GM12878 (cell line): ENCODE measurements around the gene ZDHHC17. TPM values are rescaled to one million over a fixed set of nuclear protein-coding genes. Genes with fewer than 3 reads are reported as not detected.

Source experiments
- ATAC-seq: fragments of 200-7000 bp; cut with Tn5 transposase; 3 replicates; pipeline ENCODE4 v1.9.1; 2020; ENCODE audit warnings: mild to moderate bottlenecking, moderate library complexity
- BruUV-seq: library from RNA; stranded (reverse); fragments of 400-500 nt; replicated peaks from 2 replicates; lab custom pipeline; 2021; lab: Mats Ljungman, UMichigan
- CTCF ChIA-PET: fragments of 300-600 bp; sonication (Branson Sonifier 250); formaldehyde crosslinking; extraction: SDS; loops from one replicate; lab custom pipeline; 2021; ENCODE audit warnings: inconsistent platforms; lab: Yijun Ruan, JAX
- POLR2A ChIA-PET: fragments of 350-600 bp; formaldehyde crosslinking; extraction: SDS; loops from one replicate; lab custom pipeline; 2021; ENCODE audit warnings: inconsistent platforms; lab: Charles Lee
- RAD21 ChIA-PET: fragments of 300-600 bp; sonication (Branson Sonifier 250); formaldehyde crosslinking; loops from one replicate; lab custom pipeline; 2023; ENCODE audit warnings: antibody characterized with exemption; ENCODE audit not compliant: unreplicated experiment; lab: Charles Lee
- SMC1A ChIA-PET: fragments of 300-600 bp; sonication (Branson Sonifier 250); formaldehyde crosslinking; loops from one replicate; lab custom pipeline; 2023; ENCODE audit not compliant: unreplicated experiment, uncharacterized antibody; lab: Charles Lee
- DNase-seq: peaks from one replicate; pipeline ENCODE4 v3.0.0-alpha.2; 2011; ENCODE audit warnings: low read depth, low spot score
- FAIRE-seq: peaks from 3 replicates; lab custom pipeline; 2011; peaks lifted over from hg19 to GRCh38; lab: Jason Lieb, UNC
- H2AFZ ChIP-seq: 2 replicates; pipeline ENCODE4 v1.6.0; 2011; ENCODE audit warnings: low read depth, low read length, control low read depth; ENCODE audit not compliant: control insufficient read depth
- H3K27ac ChIP-seq: 2 replicates; pipeline ENCODE4 v1.5.1; 2011; ENCODE audit warnings: control low read depth; ENCODE audit not compliant: control insufficient read depth, insufficient read depth
- H3K27me3 ChIP-seq, 2 experiments: replicated peaks in 1 of 2; 2 replicates each; pipeline versions ENCODE4 v1.6.0 to v1.6.1; 2011; ENCODE audit warnings: low read length in 1 of 2; ENCODE audit not compliant: control insufficient read depth in 2 of 2, insufficient read depth in 2 of 2
- H3K36me3 ChIP-seq, 2 experiments: 2 replicates each; pipeline ENCODE4 v1.5.1; 2011; ENCODE audit warnings: low read length in 1 of 2; ENCODE audit not compliant: control insufficient read depth in 2 of 2, insufficient read depth in 2 of 2
- H3K4me1 ChIP-seq: 2 replicates; pipeline ENCODE4 v1.6.1; 2011; ENCODE audit warnings: mild to moderate bottlenecking, low read length, moderate library complexity, mixed read lengths; ENCODE audit not compliant: control insufficient read depth, insufficient read depth
- H3K4me2 ChIP-seq: 2 replicates; pipeline ENCODE4 v1.6.0; 2011; ENCODE audit warnings: control low read depth; ENCODE audit not compliant: control insufficient read depth, insufficient read depth
- H3K4me3 ChIP-seq: fragments of 200-600 bp; sonication (generic); 2 replicates; pipeline ENCODE4 v1.5.1; 2016
- H3K79me2 ChIP-seq: 2 replicates; pipeline ENCODE4 v1.6.0; 2011; ENCODE audit warnings: low read length; ENCODE audit not compliant: control insufficient read depth, insufficient read depth
- H3K9ac ChIP-seq: 2 replicates; pipeline ENCODE4 v1.8.0; 2011; ENCODE audit warnings: low read length, control low read depth, mixed read lengths; ENCODE audit not compliant: control insufficient read depth, insufficient read depth
- H3K9me3 ChIP-seq: replicated peaks from 3 replicates; pipeline ENCODE4 v1.5.1; 2011; ENCODE audit warnings: mild to moderate bottlenecking, low read length; ENCODE audit not compliant: control insufficient read depth, insufficient read depth
- H4K20me1 ChIP-seq: 2 replicates; pipeline ENCODE4 v1.6.0; 2011; ENCODE audit not compliant: control insufficient read depth, insufficient read depth
- BACH1 ChIP-seq: fragments of 450-650 bp; IDR thresholded peaks from 2 replicates; pipeline ENCODE4 v1.6.1; 2017; ENCODE audit warnings: mild to moderate bottlenecking, borderline replicate concordance
- CEBPZ ChIP-seq: fragments of 150-350 bp; IDR thresholded peaks from 2 replicates; pipeline ENCODE4 v1.6.1; 2016; ENCODE audit warnings: low read depth, low read length
- HCFC1 ChIP-seq: fragments of 150-350 bp; IDR thresholded peaks from 2 replicates; pipeline ENCODE4 v1.6.1; 2014; ENCODE audit warnings: low read length
- RAD21 ChIP-seq: IDR thresholded peaks from 2 replicates; pipeline ENCODE4 v1.6.1; 2011; ENCODE audit warnings: mild to moderate bottlenecking, low read depth, low read length, moderate library complexity; ENCODE audit not compliant: insufficient read depth
- STAT1 ChIP-seq: fragments of 450-650 bp; conservative IDR thresholded peaks from 2 replicates; pipeline ENCODE4 v1.6.1; 2014; ENCODE audit warnings: antibody characterized with exemption, mild to moderate bottlenecking
- ZSCAN29 ChIP-seq: fragments of 450-650 bp; IDR thresholded peaks from 2 replicates; pipeline ENCODE4 v1.6.1; 2017; ENCODE audit warnings: mild to moderate bottlenecking, moderate library complexity
- ZZZ3 ChIP-seq: IDR thresholded peaks from 2 replicates; pipeline ENCODE4 v1.6.1; 2011; ENCODE audit warnings: low read depth; ENCODE audit not compliant: control insufficient read depth, insufficient read length
- WGBS: methylation state at CpG from one replicate; pipeline ENCODE4 v1.1.6; 2016; ENCODE audit warnings: low lambda C conversion rate; ENCODE audit not compliant: insufficient replicate concordance, insufficient coverage; ENCODE audit errors: missing lambda C conversion rate; 5-methylcytosine and 5-hydroxymethylcytosine counted together
- in situ Hi-C: fragments of 300-500 bp; cut with MboI; formaldehyde crosslinking; loops from 9 replicates; pipeline ENCODE4 v1.14.3; 2018; ENCODE audit warnings: mixed read lengths
- intact Hi-C: fragments of 100-400 bp; cut with micrococcal nuclease; formaldehyde crosslinking; loops from one replicate; pipeline ENCODE4 v1.14.2; 2022; ENCODE audit not compliant: unreplicated experiment
- polyA plus RNA-seq, 11 experiments: library from polyadenylated mRNA; depleted of rRNA in 4 of 11; unstranded in 6 of 11; stranded (reverse) in 5 of 11; fragments of >200 nt; fragmentation: Nextera tagmentation in 4 of 11; fragmentation: Illumina TruSeq in 1 of 11; extraction: Ambion mirVana in 4 of 11; extraction: Trizol in 1 of 11; gene quantifications; 1 replicate in 1 of 11; 2 replicates in 10 of 11; pipeline versions ENCODE4 v1.2.1 to v1.2.3, GENCODE V29; 2011 to 2016; ENCODE audit warnings: inconsistent platforms in 2 of 11, missing spikeins in 2 of 11, low read depth in 1 of 11
- total RNA-seq, 4 experiments: library from RNA; depleted of rRNA in 3 of 4; stranded (reverse); fragments of >200 nt in 3 of 4; fragmentation: Illumina TruSeq in 1 of 4; extraction: Trizol in 1 of 4; gene quantifications; 2 replicates each; pipeline versions ENCODE4 v1.2.1 to v1.2.3, GENCODE V29; 2013 to 2021
- TF ChIP-seq, protein P1 (sequence below): fragments of 450-650 bp; conservative IDR thresholded peaks from 2 replicates; pipeline ENCODE4 v1.6.1; 2017; ENCODE audit warnings: mild to moderate bottlenecking, moderate library complexity
- TF ChIP-seq, protein P2 (sequence below): fragments of 450-650 bp; IDR thresholded peaks from 2 replicates; pipeline ENCODE4 v1.6.1; 2017; ENCODE audit warnings: low read depth, mild to moderate bottlenecking, moderate library complexity
- TF ChIP-seq, protein P3 (sequence below): fragments of 450-650 bp; IDR thresholded peaks from 2 replicates; pipeline ENCODE4 v1.6.1; 2017; ENCODE audit warnings: antibody characterized with exemption, mild to moderate bottlenecking, moderate library complexity
- TF ChIP-seq, protein P4 (sequence below): fragments of 450-650 bp; IDR thresholded peaks from 2 replicates; pipeline ENCODE4 v1.6.1; 2018; ENCODE audit warnings: mild to moderate bottlenecking, low read depth, moderate library complexity; ENCODE audit not compliant: partially characterized antibody

ZDHHC17 gene
- total and polyA plus RNA-seq, 10 of the 15 experiments (the other 5 are each of a cell fraction or from before 2014, with no cell fraction given): 4.3 to 50.0 (median 19.3) TPM

GRCh38 chr12:76740501-76740900, 23.4 kb upstream of the ZDHHC17 start:
- Histone ChIP-seq H3K4me3 (no peak overlapping the region), H3K79me2 (no peaks in the 10 kb centered on the region), H3K27me3 (no peaks in the 10 kb centered on the region), H3K4me1 (no peaks in the 10 kb centered on the region), H3K9ac (no peak overlapping the region), H3K9me3 (no peaks in the 10 kb centered on the region; the same call in 2 of the 3 replicates), H3K4me2 (no peak overlapping the region), H3K36me3 (no peaks in the 10 kb centered on the region), H3K27ac (no peak overlapping the region), H4K20me1 (no peaks in the 10 kb centered on the region), H2AFZ (no peak overlapping the region)
- WGBS: 91% methylated on average over 8 of the region's 8 CpGs
- ChIA-PET POLR2A (no interaction called here), CTCF (no interaction called here), RAD21 (no interaction called here), SMC1A (interaction anchor here (0.9 kb wide), 1 partner anchor 58 kb away, joined by 4 read pairs; no protein-coding TSS in a partner anchor)
- no peak for DNase-seq
- in situ Hi-C loops: no loop called here
- FAIRE-seq: no peak
- ATAC-seq: no peak
- intact Hi-C loops: no loop called here
- BruUV-seq: no TSS peak
- TF ChIP-seq, protein P1, sequence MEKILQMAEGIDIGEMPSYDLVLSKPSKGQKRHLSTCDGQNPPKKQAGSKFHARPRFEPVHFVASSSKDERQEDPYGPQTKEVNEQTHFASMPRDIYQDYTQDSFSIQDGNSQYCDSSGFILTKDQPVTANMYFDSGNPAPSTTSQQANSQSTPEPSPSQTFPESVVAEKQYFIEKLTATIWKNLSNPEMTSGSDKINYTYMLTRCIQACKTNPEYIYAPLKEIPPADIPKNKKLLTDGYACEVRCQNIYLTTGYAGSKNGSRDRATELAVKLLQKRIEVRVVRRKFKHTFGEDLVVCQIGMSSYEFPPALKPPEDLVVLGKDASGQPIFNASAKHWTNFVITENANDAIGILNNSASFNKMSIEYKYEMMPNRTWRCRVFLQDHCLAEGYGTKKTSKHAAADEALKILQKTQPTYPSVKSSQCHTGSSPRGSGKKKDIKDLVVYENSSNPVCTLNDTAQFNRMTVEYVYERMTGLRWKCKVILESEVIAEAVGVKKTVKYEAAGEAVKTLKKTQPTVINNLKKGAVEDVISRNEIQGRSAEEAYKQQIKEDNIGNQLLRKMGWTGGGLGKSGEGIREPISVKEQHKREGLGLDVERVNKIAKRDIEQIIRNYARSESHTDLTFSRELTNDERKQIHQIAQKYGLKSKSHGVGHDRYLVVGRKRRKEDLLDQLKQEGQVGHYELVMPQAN: no peak
- TF ChIP-seq BACH1 (no peak), HCFC1 (no peak), ZZZ3 (no peak), STAT1 (no peak), ZSCAN29 (no peak), CEBPZ (no peak), RAD21 (no peak)
- TF ChIP-seq, protein P2, sequence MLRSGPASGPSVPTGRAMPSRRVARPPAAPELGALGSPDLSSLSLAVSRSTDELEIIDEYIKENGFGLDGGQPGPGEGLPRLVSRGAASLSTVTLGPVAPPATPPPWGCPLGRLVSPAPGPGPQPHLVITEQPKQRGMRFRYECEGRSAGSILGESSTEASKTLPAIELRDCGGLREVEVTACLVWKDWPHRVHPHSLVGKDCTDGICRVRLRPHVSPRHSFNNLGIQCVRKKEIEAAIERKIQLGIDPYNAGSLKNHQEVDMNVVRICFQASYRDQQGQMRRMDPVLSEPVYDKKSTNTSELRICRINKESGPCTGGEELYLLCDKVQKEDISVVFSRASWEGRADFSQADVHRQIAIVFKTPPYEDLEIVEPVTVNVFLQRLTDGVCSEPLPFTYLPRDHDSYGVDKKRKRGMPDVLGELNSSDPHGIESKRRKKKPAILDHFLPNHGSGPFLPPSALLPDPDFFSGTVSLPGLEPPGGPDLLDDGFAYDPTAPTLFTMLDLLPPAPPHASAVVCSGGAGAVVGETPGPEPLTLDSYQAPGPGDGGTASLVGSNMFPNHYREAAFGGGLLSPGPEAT: no peak
- TF ChIP-seq, protein P3, sequence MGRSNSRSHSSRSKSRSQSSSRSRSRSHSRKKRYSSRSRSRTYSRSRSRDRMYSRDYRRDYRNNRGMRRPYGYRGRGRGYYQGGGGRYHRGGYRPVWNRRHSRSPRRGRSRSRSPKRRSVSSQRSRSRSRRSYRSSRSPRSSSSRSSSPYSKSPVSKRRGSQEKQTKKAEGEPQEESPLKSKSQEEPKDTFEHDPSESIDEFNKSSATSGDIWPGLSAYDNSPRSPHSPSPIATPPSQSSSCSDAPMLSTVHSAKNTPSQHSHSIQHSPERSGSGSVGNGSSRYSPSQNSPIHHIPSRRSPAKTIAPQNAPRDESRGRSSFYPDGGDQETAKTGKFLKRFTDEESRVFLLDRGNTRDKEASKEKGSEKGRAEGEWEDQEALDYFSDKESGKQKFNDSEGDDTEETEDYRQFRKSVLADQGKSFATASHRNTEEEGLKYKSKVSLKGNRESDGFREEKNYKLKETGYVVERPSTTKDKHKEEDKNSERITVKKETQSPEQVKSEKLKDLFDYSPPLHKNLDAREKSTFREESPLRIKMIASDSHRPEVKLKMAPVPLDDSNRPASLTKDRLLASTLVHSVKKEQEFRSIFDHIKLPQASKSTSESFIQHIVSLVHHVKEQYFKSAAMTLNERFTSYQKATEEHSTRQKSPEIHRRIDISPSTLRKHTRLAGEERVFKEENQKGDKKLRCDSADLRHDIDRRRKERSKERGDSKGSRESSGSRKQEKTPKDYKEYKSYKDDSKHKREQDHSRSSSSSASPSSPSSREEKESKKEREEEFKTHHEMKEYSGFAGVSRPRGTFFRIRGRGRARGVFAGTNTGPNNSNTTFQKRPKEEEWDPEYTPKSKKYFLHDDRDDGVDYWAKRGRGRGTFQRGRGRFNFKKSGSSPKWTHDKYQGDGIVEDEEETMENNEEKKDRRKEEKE: no peak
- TF ChIP-seq, protein P4, sequence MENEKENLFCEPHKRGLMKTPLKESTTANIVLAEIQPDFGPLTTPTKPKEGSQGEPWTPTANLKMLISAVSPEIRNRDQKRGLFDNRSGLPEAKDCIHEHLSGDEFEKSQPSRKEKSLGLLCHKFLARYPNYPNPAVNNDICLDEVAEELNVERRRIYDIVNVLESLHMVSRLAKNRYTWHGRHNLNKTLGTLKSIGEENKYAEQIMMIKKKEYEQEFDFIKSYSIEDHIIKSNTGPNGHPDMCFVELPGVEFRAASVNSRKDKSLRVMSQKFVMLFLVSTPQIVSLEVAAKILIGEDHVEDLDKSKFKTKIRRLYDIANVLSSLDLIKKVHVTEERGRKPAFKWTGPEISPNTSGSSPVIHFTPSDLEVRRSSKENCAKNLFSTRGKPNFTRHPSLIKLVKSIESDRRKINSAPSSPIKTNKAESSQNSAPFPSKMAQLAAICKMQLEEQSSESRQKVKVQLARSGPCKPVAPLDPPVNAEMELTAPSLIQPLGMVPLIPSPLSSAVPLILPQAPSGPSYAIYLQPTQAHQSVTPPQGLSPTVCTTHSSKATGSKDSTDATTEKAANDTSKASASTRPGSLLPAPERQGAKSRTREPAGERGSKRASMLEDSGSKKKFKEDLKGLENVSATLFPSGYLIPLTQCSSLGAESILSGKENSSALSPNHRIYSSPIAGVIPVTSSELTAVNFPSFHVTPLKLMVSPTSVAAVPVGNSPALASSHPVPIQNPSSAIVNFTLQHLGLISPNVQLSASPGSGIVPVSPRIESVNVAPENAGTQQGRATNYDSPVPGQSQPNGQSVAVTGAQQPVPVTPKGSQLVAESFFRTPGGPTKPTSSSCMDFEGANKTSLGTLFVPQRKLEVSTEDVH: no peak
